Osteoblast (primary cell): Measurements from ENCODE around the gene ETFA. TPM values are rescaled to one million over a fixed set of nuclear protein-coding genes. Genes with fewer than 3 reads are reported as not detected.

Source experiments
- DNase-seq: peaks from one replicate; pipeline ENCODE4 v3.0.0; 2011; ENCODE audit warnings: low spot score, mixed read lengths; ENCODE audit not compliant: insufficient read length; ENCODE audit errors: missing footprints
- H2AFZ ChIP-seq: 2 replicates; pipeline ENCODE4 v1.6.0; 2011; ENCODE audit warnings: mild to moderate bottlenecking, low read length
- H3K27ac ChIP-seq: 2 replicates; pipeline ENCODE4 v1.5.1; 2011; ENCODE audit warnings: mild to moderate bottlenecking, low read depth, low read length, moderate library complexity
- H3K27me3 ChIP-seq: 2 replicates; pipeline ENCODE4 v1.6.0; 2012; ENCODE audit warnings: mild to moderate bottlenecking, control low read depth, inconsistent platforms, low read length, moderate library complexity; ENCODE audit not compliant: insufficient read depth
- H3K36me3 ChIP-seq: 2 replicates; pipeline ENCODE4 v1.5.1; 2011; ENCODE audit warnings: mild to moderate bottlenecking, low read length, control low read depth, moderate library complexity; ENCODE audit not compliant: insufficient read depth
- H3K4me1 ChIP-seq: 2 replicates; pipeline ENCODE4 v1.5.1; 2011; ENCODE audit warnings: mild to moderate bottlenecking, low read length, control low read depth, moderate library complexity; ENCODE audit not compliant: insufficient read depth
- H3K4me2 ChIP-seq: 2 replicates; pipeline ENCODE4 v1.6.0; 2011; ENCODE audit warnings: mild to moderate bottlenecking, low read length; ENCODE audit not compliant: insufficient read depth
- H3K4me3 ChIP-seq: fragments of 200-600 bp; sonication (generic); 3 replicates; pipeline ENCODE4 v1.5.1; 2012; ENCODE audit warnings: mild to moderate bottlenecking, low read length, inconsistent platforms; ENCODE audit not compliant: insufficient read depth
- H3K79me2 ChIP-seq: 2 replicates; pipeline ENCODE4 v1.6.0; 2012; ENCODE audit warnings: mild to moderate bottlenecking, low read length, control low read depth, inconsistent platforms; ENCODE audit not compliant: insufficient read depth
- H3K9me3 ChIP-seq: 2 replicates; pipeline ENCODE4 v1.5.1; 2011; ENCODE audit warnings: low read depth, low read length, control low read depth
- H4K20me1 ChIP-seq: 2 replicates; pipeline ENCODE4 v1.6.0; 2012; ENCODE audit warnings: mild to moderate bottlenecking, low read length, control low read depth; ENCODE audit not compliant: insufficient read depth
- CTCF ChIP-seq: IDR thresholded peaks from 2 replicates; pipeline ENCODE4 v1.5.1; 2011; ENCODE audit warnings: mild to moderate bottlenecking, low read depth, low read length, moderate library complexity; ENCODE audit errors: extremely low read depth
- total RNA-seq: library from RNA; depleted of rRNA; stranded (reverse); fragments of >200 nt; gene quantifications from 2 replicates; pipeline ENCODE4 v1.2.3, GENCODE V29; 2012

Gene ETFA
- total RNA-seq, 1 donor = 85.0 TPM

GRCh38 chr15:76187163-76187562 lies 124.1 kb downstream of the ETFA start:
- no peak overlapping the region for H3K4me3 ChIP-seq
- no peaks in the 10 kb centered on the region for H3K36me3 ChIP-seq
- no peak overlapping the region for H3K27ac ChIP-seq
- peaks cover 16% of the 10 kb centered on the region for H3K4me1 ChIP-seq
- H2AFZ ChIP-seq = no peak overlapping the region
- DNase-seq = no peak
- peaks cover 17% of the 10 kb centered on the region for H3K27me3 ChIP-seq
- H3K9me3 ChIP-seq = no peaks in the 10 kb centered on the region
- no peaks in the 10 kb centered on the region for H3K79me2 ChIP-seq
- no peak for TF ChIP-seq CTCF
- H3K4me2 ChIP-seq = no peak overlapping the region
- no peaks in the 10 kb centered on the region for H4K20me1 ChIP-seq

- no peaks in the 10 kb centered on the region for H4K20me1 ChIP-seq
- peaks cover 10% of the 10 kb centered on the region for H3K27me3 ChIP-seq
- peak; percentile 97 for DNase-seq
- peaks cover 11% of the 10 kb centered on the region for H3K4me1 ChIP-seq
- peak overlapping the region; percentile 20 for H3K27ac ChIP-seq
- H3K9me3 ChIP-seq = no peaks in the 10 kb centered on the region
- peak; percentile 68 for TF ChIP-seq CTCF
- H2AFZ ChIP-seq = peak overlapping the region; percentile 30
- H3K36me3 ChIP-seq = no peaks in the 10 kb centered on the region
- H3K4me3 ChIP-seq = peak overlapping the region; percentile 13
- no peaks in the 10 kb centered on the region for H3K79me2 ChIP-seq
- H3K4me2 ChIP-seq = peak overlapping the region; percentile 21
Observed at GRCh38 chr15:76185716-76186115, 125.6 kb downstream of the ETFA start.

GRCh38 chr15:76184650-76185035 lies 126.6 kb downstream of the ETFA start:
- Histone ChIP-seq H3K4me3 (no peak overlapping the region), H3K4me2 (no peak overlapping the region), H3K36me3 (no peaks in the 10 kb centered on the region), H3K4me1 (peaks cover 9% of the 10 kb centered on the region), H2AFZ (no peak overlapping the region), H3K27me3 (peaks cover 3% of the 10 kb centered on the region), H4K20me1 (no peaks in the 10 kb centered on the region), H3K79me2 (no peaks in the 10 kb centered on the region), H3K9me3 (no peaks in the 10 kb centered on the region), H3K27ac (no peak overlapping the region)
- no peak for TF ChIP-seq CTCF
- DNase-seq = no peak

GRCh38 chr15:76183930-76184649 lies 127.2 kb downstream of the ETFA start:
- no peak overlapping the region for H3K4me2 ChIP-seq
- peaks cover 9% of the 10 kb centered on the region for H3K4me1 ChIP-seq
- no peak overlapping the region for H3K27ac ChIP-seq

More at GRCh38 chr15:76183930-76184649, 127.2 kb downstream of the ETFA start:
- Histone ChIP-seq H3K27me3 (no peaks in the 10 kb centered on the region), H2AFZ (no peak overlapping the region), H3K36me3 (no peaks in the 10 kb centered on the region), H3K4me3 (no peak overlapping the region), H3K79me2 (no peaks in the 10 kb centered on the region), H3K9me3 (no peaks in the 10 kb centered on the region), H4K20me1 (no peaks in the 10 kb centered on the region)
- no peak for TF ChIP-seq CTCF
- DNase-seq = peak; percentile 21
